ENCODE data around the gene PLXNB2.

PLXNB2 gene, protein sequence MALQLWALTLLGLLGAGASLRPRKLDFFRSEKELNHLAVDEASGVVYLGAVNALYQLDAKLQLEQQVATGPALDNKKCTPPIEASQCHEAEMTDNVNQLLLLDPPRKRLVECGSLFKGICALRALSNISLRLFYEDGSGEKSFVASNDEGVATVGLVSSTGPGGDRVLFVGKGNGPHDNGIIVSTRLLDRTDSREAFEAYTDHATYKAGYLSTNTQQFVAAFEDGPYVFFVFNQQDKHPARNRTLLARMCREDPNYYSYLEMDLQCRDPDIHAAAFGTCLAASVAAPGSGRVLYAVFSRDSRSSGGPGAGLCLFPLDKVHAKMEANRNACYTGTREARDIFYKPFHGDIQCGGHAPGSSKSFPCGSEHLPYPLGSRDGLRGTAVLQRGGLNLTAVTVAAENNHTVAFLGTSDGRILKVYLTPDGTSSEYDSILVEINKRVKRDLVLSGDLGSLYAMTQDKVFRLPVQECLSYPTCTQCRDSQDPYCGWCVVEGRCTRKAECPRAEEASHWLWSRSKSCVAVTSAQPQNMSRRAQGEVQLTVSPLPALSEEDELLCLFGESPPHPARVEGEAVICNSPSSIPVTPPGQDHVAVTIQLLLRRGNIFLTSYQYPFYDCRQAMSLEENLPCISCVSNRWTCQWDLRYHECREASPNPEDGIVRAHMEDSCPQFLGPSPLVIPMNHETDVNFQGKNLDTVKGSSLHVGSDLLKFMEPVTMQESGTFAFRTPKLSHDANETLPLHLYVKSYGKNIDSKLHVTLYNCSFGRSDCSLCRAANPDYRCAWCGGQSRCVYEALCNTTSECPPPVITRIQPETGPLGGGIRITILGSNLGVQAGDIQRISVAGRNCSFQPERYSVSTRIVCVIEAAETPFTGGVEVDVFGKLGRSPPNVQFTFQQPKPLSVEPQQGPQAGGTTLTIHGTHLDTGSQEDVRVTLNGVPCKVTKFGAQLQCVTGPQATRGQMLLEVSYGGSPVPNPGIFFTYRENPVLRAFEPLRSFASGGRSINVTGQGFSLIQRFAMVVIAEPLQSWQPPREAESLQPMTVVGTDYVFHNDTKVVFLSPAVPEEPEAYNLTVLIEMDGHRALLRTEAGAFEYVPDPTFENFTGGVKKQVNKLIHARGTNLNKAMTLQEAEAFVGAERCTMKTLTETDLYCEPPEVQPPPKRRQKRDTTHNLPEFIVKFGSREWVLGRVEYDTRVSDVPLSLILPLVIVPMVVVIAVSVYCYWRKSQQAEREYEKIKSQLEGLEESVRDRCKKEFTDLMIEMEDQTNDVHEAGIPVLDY (N-terminal part only)

GRCh38 chr22:50306753-50307749 lies at the start of gene PLXNB2:
Gene PLXNB2 (minus strand): TSS chr22:50307646. CDS start chr22:50290584, 17,062 bp downstream.
- Histone ChIP-seq H3K36me3 (replicated peaks) (no peaks in the 10 kb centered on the region), H3K27ac (peak within 1 kb of the TSS; percentile 17), H3K4me3 (ENCODE audit: low read depth, low read length) (peak within 1 kb of the TSS; percentile 79), H3K27me3 (replicated peaks) (no peaks in the 10 kb centered on the region)
- DNase-seq: peak; percentile 47
- no peak for TF ChIP-seq CTCF (IDR thresholded peaks at IDR 0.05; ENCODE audit: low read depth, low read length, missing control alignments)
- in situ Hi-C loops (cut with HindIII; ENCODE audit: low pct_ligation_motif_present, low sequenced_read_pairs): no loop called here

- Histone ChIP-seq H3K27ac (no peak overlapping the region), H3K27me3 (replicated peaks) (no peaks in the 10 kb centered on the region), H3K36me3 (replicated peaks) (peaks cover 2% of the 10 kb centered on the region), H3K4me3 (ENCODE audit: low read depth, low read length) (no peak overlapping the region)
- no peak for DNase-seq
- in situ Hi-C loops (cut with HindIII; ENCODE audit: low pct_ligation_motif_present, low sequenced_read_pairs): no loop called here
- TF ChIP-seq CTCF (IDR thresholded peaks at IDR 0.05; ENCODE audit: low read depth, low read length, missing control alignments): no peak
These were observed 49.8 kb upstream of the PLXNB2 start for GRCh38 chr22:50357222-50357621.

GRCh38 chr22:50356186-50356585 lies 48.7 kb upstream of the PLXNB2 start:
- peaks cover 2% of the 10 kb centered on the region for H3K36me3 ChIP-seq (replicated peaks)
- no peaks in the 10 kb centered on the region for H3K27me3 ChIP-seq (replicated peaks)
- no peak for DNase-seq
- no peak overlapping the region for H3K27ac ChIP-seq
- H3K4me3 ChIP-seq (ENCODE audit: low read depth, low read length): no peak overlapping the region
- in situ Hi-C loops (cut with HindIII; ENCODE audit: low pct_ligation_motif_present, low sequenced_read_pairs): no loop called here
- TF ChIP-seq CTCF (IDR thresholded peaks at IDR 0.05; ENCODE audit: low read depth, low read length, missing control alignments): no peak

DNA sequence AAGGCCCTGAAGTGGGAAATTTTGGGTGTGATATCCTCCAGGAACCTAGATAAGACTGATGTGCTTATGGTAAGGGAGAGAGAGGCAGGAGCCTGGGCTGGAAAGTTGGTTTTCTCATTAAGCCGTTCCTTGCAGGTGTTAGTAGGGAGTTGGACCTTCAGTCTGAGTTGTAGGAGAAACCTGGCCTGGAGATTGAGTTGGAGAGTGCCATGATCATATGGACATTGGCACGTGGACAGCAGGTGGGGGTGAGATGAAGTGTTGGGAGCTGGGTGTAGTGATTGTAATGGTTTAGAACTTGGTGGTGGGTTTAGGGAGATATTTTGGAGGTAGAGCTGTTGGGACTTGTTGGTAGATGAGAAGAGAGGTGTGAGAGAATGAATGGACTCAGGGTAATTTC lies 40.6 kb upstream of the PLXNB2 start:
- H3K4me3 ChIP-seq (ENCODE audit: low read depth, low read length): no peak overlapping the region
- in situ Hi-C loops (cut with HindIII; ENCODE audit: low pct_ligation_motif_present, low sequenced_read_pairs): no loop called here
- DNase-seq: no peak
- no peaks in the 10 kb centered on the region for H3K27me3 ChIP-seq (replicated peaks)
- TF ChIP-seq CTCF (IDR thresholded peaks at IDR 0.05; ENCODE audit: low read depth, low read length, missing control alignments): no peak
- H3K27ac ChIP-seq: no peak overlapping the region
- no peaks in the 10 kb centered on the region for H3K36me3 ChIP-seq (replicated peaks)

- TF ChIP-seq CTCF (IDR thresholded peaks at IDR 0.05; ENCODE audit: low read depth, low read length, missing control alignments): no peak
- H3K36me3 ChIP-seq (replicated peaks): no peaks in the 10 kb centered on the region
- no peak for DNase-seq
- H3K27ac ChIP-seq: no peak overlapping the region
- no peak overlapping the region for H3K4me3 ChIP-seq (ENCODE audit: low read depth, low read length)
- H3K27me3 ChIP-seq (replicated peaks): no peaks in the 10 kb centered on the region
- in situ Hi-C loops (cut with HindIII; ENCODE audit: low pct_ligation_motif_present, low sequenced_read_pairs): no loop called here
These were observed 39.7 kb upstream of the PLXNB2 start for GRCh38 chr22:50347157-50347556.
